ENCODE measurements around the gene EXOC7. TPM values are rescaled to one million over a fixed set of nuclear protein-coding genes. Genes with fewer than 3 reads are reported as not detected.

The EXOC7 gene
- total RNA-seq, 1 experiment from 2014 or later, result 114 TPM

- DNase-seq (ENCODE audit: low read depth, low spot score) (no peak), ATAC-seq (no peak)
- Histone ChIP-seq H3K27ac (ENCODE audit: low read depth, low read length) (no peak overlapping the region), H3K4me1 (ENCODE audit: control insufficient read depth in 1 of 2, insufficient read depth in 2 of 2, low read length in 2 of 2) (no peaks in the 10 kb centered on the region), H3K79me2 (ENCODE audit: insufficient read depth, low read length) (no peaks in the 10 kb centered on the region), H3K27me3 (ENCODE audit: insufficient read depth, low read length) (no peaks in the 10 kb centered on the region), H2AFZ (ENCODE audit: low read depth, low read length, poor library complexity, severe bottlenecking) (no peak overlapping the region), H3K9me3 (ENCODE audit: control insufficient read depth in 1 of 2, insufficient read depth in 1 of 2, low read depth in 1 of 2, low read length in 2 of 2) (no peaks in the 10 kb centered on the region), H3K4me2 (ENCODE audit: low read length) (no peak overlapping the region), H3K36me3 (ENCODE audit: control insufficient read depth in 1 of 2, insufficient read depth in 2 of 2, low read length in 2 of 2) (no peaks in the 10 kb centered on the region), H3K9ac (ENCODE audit: low read length) (no peak overlapping the region), H3K9me2 (ENCODE audit: insufficient read depth) (no peaks in the 10 kb centered on the region), H3K4me3 (replicated peaks in 1 of 2; ENCODE audit: low read depth in 1 of 2, low read length in 2 of 2) (no peak overlapping the region), H4K20me1 (ENCODE audit: insufficient read depth) (no peaks in the 10 kb centered on the region)
- ChIA-PET CTCF (interaction anchor here (1.8 kb wide), 1 partner anchor 33 kb away, joined by 5 read pairs; no protein-coding TSS in a partner anchor), RAD21 (ENCODE audit: low non-redundant PET in 1 of 2, low total read pairs in 2 of 2, uncharacterized antibody in 2 of 2, unreplicated experiment in 2 of 2) (interaction anchor here in 1 of 2 experiments (1.1 kb wide), 1 partner anchor 131 kb away, joined by 3 read pairs; no protein-coding TSS in a partner anchor), POLR2A (no interaction called here)
- intact Hi-C loops (cut with micrococcal nuclease), result no loop called here
- BruUV-seq (replicated peaks), result no TSS peak
- TF ChIP-seq SP1 (IDR thresholded peaks at IDR 0.05; ENCODE audit: low read depth) (no peak), EGR1 (IDR thresholded peaks at IDR 0.05; ENCODE audit: low read depth) (no peak), RAD21 (IDR thresholded peaks at IDR 0.05; ENCODE audit: low read depth) (no peak), POLR2A (IDR thresholded peaks at IDR 0.05; ENCODE audit: borderline replicate concordance, extremely low read depth, insufficient read depth, insufficient read length) (no peak)
Measured at GRCh38 chr17:76149214-76149613, 45.6 kb upstream of the EXOC7 start.

DNA sequence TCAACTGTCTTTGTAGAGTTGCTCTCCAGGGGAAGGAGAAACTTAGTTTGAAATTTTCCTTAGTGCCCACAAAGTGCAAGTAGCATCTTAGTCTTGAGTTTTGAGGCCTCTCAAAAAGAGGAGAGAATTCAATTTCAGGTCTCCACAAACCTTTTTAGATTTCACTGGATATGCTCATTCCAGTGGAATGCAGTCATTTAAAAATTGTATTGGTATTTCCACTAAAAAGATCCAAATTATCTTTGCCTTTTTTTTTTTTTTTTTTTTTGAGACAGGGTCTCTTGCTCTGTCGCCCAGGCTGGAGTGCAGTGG is 44.4 kb upstream of the EXOC7 start:
- no peaks in the 10 kb centered on the region for H3K27me3 ChIP-seq (ENCODE audit: insufficient read depth, low read length)
- no peak overlapping the region for H3K9ac ChIP-seq (ENCODE audit: low read length)
- no peaks in the 10 kb centered on the region for H4K20me1 ChIP-seq (ENCODE audit: insufficient read depth)
- intact Hi-C loops (cut with micrococcal nuclease), result no loop called here
- H3K36me3 ChIP-seq (ENCODE audit: control insufficient read depth in 1 of 2, insufficient read depth in 2 of 2, low read length in 2 of 2), result no peaks in the 10 kb centered on the region
- DNase-seq (ENCODE audit: low read depth, low spot score) (no peak), ATAC-seq (no peak; the same call in 1 of the 2 replicates)
- H3K4me2 ChIP-seq (ENCODE audit: low read length), result no peak overlapping the region
- H3K27ac ChIP-seq (ENCODE audit: low read depth, low read length), result no peak overlapping the region
- TF ChIP-seq, protein P1, sequence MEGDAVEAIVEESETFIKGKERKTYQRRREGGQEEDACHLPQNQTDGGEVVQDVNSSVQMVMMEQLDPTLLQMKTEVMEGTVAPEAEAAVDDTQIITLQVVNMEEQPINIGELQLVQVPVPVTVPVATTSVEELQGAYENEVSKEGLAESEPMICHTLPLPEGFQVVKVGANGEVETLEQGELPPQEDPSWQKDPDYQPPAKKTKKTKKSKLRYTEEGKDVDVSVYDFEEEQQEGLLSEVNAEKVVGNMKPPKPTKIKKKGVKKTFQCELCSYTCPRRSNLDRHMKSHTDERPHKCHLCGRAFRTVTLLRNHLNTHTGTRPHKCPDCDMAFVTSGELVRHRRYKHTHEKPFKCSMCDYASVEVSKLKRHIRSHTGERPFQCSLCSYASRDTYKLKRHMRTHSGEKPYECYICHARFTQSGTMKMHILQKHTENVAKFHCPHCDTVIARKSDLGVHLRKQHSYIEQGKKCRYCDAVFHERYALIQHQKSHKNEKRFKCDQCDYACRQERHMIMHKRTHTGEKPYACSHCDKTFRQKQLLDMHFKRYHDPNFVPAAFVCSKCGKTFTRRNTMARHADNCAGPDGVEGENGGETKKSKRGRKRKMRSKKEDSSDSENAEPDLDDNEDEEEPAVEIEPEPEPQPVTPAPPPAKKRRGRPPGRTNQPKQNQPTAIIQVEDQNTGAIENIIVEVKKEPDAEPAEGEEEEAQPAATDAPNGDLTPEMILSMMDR (IDR thresholded peaks at IDR 0.05 in 2 of 3, conservative IDR thresholded peaks at IDR 0.05 in 1 of 3; ENCODE audit: borderline replicate concordance in 1 of 3, insufficient read depth in 1 of 3, low read depth in 2 of 3, low read length in 2 of 3), result peak in 1 of 3 experiments; percentile 20; a peak in 2 of 6 replicates
- TF ChIP-seq, protein P2, sequence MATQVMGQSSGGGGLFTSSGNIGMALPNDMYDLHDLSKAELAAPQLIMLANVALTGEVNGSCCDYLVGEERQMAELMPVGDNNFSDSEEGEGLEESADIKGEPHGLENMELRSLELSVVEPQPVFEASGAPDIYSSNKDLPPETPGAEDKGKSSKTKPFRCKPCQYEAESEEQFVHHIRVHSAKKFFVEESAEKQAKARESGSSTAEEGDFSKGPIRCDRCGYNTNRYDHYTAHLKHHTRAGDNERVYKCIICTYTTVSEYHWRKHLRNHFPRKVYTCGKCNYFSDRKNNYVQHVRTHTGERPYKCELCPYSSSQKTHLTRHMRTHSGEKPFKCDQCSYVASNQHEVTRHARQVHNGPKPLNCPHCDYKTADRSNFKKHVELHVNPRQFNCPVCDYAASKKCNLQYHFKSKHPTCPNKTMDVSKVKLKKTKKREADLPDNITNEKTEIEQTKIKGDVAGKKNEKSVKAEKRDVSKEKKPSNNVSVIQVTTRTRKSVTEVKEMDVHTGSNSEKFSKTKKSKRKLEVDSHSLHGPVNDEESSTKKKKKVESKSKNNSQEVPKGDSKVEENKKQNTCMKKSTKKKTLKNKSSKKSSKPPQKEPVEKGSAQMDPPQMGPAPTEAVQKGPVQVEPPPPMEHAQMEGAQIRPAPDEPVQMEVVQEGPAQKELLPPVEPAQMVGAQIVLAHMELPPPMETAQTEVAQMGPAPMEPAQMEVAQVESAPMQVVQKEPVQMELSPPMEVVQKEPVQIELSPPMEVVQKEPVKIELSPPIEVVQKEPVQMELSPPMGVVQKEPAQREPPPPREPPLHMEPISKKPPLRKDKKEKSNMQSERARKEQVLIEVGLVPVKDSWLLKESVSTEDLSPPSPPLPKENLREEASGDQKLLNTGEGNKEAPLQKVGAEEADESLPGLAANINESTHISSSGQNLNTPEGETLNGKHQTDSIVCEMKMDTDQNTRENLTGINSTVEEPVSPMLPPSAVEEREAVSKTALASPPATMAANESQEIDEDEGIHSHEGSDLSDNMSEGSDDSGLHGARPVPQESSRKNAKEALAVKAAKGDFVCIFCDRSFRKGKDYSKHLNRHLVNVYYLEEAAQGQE (IDR thresholded peaks at IDR 0.05; ENCODE audit: low read depth), result no peak
- RAD21 ChIA-PET (ENCODE audit: low non-redundant PET in 1 of 2, low total read pairs in 2 of 2, uncharacterized antibody in 2 of 2, unreplicated experiment in 2 of 2), result interaction anchor here in 1 of 2 experiments (1.1 kb wide), 1 partner anchor 132 kb away, joined by 3 read pairs; no protein-coding TSS in a partner anchor
- POLR2A ChIA-PET, result no interaction called here
- H3K9me3 ChIP-seq (ENCODE audit: control insufficient read depth in 1 of 2, insufficient read depth in 1 of 2, low read depth in 1 of 2, low read length in 2 of 2), result no peaks in the 10 kb centered on the region
- CTCF ChIA-PET, result no interaction called here
- BruUV-seq (replicated peaks), result no TSS peak
- H3K4me3 ChIP-seq (replicated peaks in 1 of 2; ENCODE audit: low read depth in 1 of 2, low read length in 2 of 2), result no peak overlapping the region
- peaks cover 5 to 10% of the 10 kb centered on the region in 2 experiments; a peak in 2 of 4 replicates for H3K4me1 ChIP-seq (ENCODE audit: control insufficient read depth in 1 of 2, insufficient read depth in 2 of 2, low read length in 2 of 2)
- H3K79me2 ChIP-seq (ENCODE audit: insufficient read depth, low read length), result no peaks in the 10 kb centered on the region
- H2AFZ ChIP-seq (ENCODE audit: low read depth, low read length, poor library complexity, severe bottlenecking), result no peak overlapping the region
- H3K9me2 ChIP-seq (ENCODE audit: insufficient read depth), result no peaks in the 10 kb centered on the region
